HG02938 (cell line): ENCODE results near the gene FAM114A2.
A peak's percentile ranks its signal among the peaks of the same experiment; 100 is the strongest.
"Not testable (repeated sequence)": the region's sequence is repeated elsewhere in the genome, so short reads cannot be mapped to it uniquely, and the experiment has no call there.

Experiments used
- ATAC-seq: cut with Tn5 transposase; IDR thresholded peaks from one replicate; pipeline ENCODE4 v1.9.1; 2021; ENCODE audit warnings: mild to moderate bottlenecking, moderate library complexity; ENCODE audit not compliant: unreplicated experiment

The FAM114A2 gene

DNA sequence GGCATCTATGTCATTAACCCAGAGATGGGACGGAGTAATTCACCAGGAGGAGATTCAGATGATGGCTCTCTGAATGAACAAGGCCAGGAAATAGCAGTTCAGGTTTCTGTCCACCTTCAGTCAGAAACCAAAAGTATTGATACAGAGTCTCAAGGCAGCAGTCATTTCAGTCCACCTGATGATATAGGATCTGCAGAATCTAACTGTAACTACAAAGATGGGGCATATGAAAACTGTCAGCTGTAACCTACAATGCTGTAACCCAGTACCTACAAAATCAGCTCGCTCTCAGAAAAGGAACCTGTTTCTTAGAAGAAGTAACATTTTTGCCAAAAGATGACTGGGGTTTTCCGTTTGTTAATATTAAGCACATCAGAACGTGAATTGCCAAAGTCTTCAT is 14.8 kb upstream of the FAM114A2 start:
- ATAC-seq = no peak

DNA sequence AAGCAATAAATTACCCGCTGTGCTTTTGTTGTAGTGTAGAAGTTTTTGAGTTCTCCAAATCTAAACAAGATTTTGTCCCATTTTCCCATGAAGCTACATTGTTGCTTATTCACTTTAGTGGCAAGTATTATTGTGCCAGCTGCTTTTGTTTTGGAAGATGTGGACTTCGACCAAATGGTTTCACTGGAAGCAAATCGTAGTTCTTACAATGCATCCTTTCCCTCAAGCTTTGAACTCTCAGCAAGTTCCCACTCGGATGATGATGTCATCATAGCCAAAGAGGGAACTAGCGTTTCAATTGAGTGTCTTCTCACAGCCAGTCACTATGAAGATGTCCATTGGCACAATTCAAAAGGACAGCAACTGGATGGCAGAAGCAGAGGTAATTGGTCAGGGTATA is 10.9 kb upstream of the FAM114A2 start:
- ATAC-seq = no peak

DNA sequence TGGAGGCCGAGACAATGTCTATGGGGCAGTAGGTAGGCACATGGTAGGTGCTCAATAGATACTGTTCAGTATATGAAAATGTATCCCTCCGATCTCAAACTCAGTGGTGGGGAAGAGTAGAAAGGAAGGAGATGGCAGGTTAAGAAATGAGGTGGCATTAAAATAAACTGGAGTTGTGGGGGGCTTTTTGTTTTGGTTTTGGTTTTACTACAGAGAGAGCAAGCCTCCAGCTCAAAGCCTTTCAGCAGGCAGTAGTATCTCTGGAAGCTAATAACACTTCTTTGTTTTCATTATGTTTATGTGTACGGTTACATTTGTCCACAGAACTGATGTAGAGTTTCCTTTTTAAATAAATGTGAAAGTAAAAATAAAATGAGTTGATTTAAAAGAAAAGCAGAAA is 8.6 kb upstream of the FAM114A2 start:
- peak; percentile 77 for ATAC-seq

DNA sequence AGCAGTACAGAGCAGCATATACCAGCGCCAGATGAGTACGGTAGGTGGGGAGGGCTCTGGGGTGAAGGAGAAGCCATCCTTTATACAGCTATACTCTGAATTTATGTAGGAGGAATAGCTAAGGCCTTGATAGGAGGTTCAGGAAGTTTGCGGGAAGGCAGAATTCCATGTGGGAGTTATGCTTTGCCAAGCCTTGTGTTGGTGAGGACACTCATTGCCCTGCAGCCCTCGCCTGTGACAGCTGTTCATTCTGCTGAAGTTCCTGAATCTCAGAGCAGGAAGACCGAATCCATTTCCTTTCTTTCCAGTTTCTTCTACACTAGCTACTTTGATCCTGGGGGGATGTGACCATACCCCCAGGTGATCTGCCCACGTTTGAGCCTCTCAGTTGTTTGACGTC is 7.8 kb upstream of the FAM114A2 start:
- no peak for ATAC-seq

DNA sequence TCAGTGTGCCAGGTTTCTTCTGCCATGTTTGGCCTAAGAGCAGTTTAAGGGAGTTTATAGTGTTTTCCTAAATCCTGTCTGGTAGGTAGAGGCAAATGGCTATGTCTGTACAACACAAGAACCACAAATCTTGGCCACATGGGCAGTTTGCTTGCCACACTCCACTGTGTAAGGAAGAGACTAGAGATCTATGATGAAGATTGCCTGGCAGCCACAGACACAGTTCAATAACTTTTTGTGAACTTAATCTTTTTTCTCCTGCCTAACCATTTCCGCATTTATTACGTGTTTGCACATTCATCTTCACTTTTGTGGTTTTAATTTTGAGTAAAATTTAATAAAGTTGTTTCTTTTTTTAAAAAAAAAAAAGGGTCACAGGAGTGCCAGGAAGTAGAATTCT is 5.9 kb upstream of the FAM114A2 start:
- no peak for ATAC-seq

DNA sequence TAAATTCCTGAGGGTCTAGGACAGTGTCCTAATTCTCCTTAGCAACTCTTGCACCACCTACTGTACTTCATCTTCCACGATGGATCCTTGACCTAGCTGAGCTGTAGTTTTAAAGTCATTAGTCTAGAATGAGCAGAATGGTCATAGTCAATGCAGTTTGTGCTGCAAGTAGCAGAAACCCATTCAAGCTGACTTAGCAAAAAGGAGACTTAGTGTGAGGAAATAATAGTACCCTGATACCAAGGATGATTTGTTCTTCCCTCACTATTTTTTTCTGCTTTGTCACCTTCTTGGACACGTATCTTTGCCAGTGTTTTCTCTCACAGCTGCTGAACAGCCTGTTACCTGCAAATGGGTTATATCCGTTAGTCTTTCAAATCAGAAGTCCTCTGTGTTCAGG is 5.4 kb upstream of the FAM114A2 start:
- ATAC-seq = no peak

DNA sequence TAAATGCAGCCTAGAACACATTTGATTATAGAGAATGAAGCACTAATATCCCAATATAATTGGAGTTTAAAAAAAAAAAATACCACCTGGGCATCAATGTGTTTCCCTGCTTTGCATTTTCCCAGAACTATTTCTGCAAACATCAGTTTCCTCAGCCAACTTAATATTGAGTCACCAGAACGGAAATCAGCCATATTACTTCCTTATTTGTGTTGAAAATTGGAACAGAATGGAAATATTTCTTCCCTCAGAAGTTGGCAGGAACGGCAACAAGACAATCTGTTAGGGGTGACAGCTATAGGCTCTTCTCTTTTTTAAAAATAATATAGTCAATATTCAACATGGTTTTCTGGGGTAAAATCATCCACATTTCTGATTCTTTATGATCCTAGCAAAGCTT is 4.1 kb upstream of the FAM114A2 start:
- no peak for ATAC-seq

DNA sequence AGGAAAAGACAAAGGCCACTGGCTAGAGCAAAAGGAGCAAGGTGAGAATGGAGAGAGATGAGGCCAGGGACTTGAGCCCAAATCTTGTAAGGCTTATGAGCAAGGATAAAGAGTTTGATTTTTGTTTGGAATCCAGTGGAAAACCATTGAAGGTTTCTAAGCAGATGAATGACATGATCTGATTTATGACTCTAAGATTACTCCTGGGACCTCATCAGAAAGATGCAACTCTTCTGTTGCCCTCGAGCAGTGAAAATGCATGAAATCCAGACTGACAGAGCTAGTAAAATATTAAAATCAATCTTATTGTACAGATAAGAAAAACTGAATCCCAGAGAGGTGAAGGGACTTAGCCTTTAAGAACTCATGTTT is 734 bp upstream of the FAM114A2 start:
- no peak for ATAC-seq

DNA sequence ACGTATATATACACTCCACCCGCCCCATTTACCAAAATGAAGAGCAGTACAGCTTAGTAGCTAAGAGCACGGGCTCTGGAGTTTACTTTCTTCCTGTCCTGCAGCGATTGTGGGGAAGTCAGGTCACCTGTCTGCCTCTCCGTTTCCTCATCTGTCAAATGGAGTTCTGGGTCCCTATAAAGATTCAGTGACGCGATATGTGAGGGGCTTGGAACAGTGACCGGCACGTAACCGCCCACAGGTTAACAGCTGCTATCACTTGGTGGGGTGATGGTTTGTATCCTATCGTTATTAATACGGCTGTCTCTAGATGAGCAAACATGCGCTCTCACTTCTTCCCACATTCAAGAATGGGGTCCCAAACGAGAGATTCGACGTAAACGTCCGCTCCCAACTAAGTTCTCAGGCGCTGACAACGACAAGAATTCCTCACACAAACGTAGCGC is 426 bp downstream of the FAM114A2 start:
- peak; percentile 59 for ATAC-seq

DNA sequence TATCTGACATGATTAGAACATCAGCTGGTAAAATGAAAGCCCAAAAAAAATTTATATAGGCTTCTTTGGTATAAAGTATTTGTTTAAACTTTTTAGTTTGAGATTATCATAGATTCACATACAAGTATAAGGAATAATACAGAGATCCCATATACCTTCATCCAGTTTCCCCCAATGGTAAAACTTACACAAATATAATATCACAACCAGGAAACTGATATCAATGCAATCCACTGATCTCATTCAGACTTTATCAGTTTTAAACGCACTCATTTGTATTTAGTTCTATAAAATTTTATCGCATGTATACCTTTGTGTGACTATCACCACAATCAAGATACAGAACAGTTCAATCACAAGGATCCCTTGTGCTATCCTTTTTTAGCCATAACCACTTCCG is 3.8 kb downstream of the FAM114A2 start:
- no peak for ATAC-seq

DNA sequence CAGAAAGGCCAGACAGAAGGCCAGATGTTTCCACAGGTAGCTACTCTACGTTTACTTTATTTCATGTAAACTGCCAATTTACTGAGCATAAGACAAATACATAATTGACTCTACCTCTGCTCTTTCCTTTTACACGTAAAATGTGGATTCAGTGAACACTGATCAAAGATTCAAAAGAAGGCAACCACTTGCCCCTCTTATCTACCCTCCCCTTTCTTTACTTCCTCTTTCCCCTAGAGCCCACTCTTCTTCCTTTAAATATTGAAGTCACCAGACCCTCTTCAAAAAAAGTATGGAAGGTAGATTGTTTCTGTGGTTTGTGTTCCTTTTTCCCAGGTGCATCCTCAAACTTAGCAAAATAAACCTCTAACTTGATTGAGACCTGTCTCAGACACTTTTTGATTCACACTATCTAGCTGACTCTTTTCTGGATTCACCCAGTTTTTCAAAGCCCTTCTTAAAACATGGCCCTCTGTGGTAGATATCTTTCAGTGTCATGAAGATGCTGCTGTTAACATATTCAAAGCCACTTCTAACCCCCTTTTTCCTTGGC is 6.7 kb downstream of the FAM114A2 start:
- ATAC-seq = no peak

DNA sequence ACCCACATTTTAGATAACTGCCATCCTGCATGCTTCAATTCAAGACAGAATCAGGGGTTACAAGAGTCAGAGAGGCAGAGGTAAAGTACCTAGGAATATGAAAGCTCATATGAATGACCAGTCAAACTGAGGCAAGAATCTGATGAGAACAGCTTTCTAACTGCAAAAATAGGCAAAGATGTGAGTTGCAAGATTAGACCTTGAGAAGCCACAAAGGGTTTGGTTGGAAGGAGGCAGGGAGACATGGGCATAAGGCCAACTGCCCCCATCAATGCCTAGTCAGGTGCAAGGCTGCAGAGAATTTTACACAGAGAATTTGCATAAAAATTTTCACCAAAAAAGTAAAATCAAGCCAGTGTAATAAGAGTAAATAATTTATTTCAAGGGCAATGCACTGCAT is 12.8 kb downstream of the FAM114A2 start:
- ATAC-seq = no peak

DNA sequence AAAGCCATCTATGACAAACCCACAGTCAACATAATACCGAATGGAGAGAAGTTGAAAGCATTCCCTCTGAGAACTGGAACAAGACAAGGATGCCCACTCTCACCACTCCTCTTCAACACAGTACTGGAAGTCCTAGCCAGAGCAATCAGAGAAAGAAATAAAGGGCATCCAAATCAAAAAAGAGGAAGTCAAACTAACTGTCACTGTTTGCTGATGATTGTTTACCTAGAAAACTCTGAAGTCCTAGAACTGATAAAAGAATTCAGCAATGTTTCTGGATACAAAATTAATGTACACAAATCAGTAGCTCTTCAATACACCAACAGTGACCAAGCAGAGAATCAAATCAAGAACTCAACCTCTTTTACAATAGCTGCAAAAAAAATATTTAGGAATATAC is 19.8 kb downstream of the FAM114A2 start:
- not testable (repeated sequence) for ATAC-seq

DNA sequence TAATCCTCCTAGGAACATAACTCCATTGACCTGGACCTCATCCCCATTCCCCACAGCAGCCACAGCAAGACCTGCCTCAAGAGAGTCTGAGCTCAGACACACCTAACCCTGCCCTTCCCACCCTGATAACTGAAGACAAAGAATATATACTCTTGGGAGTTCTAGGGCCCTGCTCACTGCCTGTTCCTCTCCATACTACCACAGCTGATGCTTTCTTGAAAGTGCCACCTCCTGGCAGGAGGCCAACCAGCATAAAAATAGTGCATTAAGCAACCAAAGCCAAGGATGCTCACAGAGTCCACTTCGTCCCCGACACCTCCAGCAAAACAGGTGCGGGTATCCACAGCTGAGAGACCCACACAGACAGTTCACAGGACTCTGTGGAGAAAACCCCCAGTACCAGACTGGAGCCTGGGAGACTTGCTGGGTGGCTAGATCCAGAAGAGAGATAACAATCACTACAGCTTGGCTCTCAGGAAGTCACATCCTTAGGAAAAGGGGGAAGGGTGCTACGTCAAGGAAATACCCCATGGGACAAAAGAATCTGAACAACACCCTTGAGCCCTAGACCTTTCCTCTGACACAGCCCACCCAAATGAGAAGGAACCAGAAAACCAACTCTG is 23.5 kb downstream of the FAM114A2 start:
- ATAC-seq = no peak

DNA sequence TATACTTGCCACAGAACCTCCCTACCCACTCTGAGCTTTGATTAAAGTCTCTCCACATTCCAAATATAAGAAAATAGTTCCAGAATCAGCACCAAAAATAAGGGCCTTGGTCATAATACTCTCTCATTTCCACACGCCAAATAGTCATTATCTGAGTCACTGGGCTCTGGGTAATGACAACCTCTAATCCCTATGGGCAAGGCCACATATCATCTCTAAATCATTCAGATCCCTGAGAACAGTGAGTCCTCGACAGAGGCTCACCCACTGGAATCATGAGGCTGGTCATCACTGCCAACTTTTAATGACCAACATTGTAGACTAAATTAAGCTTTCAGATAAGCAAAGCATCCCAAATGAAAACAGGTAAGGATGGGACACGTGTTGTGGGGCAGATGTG is 28.1 kb downstream of the FAM114A2 start:
- no peak for ATAC-seq

DNA sequence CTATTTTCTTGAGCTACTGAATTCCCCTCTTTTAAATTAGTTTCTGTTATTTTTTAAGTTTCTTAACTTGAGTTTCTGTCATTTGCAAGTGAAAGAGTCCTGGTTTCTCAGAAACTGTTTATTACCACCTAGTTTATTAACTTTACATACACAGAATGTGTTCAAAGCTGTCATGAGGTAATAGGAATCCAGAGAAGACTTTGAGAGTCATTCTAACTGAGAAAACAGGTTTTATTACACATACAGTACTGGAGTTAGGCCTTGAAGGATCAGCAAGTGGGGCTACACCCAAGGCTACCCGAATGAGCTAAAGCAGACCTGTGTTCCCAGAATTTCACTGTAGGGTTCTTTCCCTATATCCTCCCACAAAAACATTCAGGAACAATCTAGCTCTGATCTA is 33.1 kb downstream of the FAM114A2 start:
- no peak for ATAC-seq

DNA sequence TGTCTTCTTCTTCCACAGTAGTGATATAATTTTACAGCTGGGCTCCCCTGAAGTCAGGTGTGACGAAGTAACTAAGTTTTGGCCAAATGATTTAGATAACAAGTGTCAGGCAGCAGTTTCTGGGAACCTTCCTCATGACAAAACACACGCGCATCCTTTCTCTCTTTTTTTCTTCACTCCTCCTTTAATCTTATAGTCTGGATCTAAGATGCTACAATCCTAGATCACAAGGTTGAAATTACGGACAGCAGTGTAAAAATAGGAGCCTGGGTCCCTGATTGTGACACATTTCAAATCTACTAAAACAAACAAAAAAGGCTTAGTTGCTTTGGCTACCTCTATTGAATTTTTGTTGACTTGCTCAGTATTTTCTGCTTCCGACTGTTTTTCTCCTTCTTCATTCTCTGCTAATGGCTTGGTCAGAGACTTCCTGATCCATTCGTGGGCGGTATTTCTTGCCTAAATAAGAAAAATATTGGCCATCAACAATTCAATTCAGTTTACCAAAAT is 36.1 kb downstream of the FAM114A2 start:
- ATAC-seq = no peak

DNA sequence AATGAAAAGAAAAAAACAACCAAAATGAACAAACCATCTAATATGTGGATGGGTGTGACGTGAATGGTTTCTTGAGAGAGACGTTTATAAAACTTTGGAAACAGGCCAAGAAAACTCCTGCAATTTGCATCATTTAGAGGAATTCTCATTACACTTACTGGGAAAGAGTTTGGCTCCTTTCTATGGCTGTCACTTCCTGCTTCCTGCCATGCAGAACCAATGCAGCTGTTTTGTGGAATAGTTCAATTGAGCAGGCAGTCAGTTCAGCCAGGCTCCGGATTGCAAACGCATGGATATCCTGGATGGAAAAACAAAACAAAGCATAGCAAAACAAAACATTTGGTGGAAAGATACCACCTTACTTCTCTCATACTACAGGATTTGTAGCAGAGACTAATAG is 36.6 kb downstream of the FAM114A2 start:
- no peak for ATAC-seq

DNA sequence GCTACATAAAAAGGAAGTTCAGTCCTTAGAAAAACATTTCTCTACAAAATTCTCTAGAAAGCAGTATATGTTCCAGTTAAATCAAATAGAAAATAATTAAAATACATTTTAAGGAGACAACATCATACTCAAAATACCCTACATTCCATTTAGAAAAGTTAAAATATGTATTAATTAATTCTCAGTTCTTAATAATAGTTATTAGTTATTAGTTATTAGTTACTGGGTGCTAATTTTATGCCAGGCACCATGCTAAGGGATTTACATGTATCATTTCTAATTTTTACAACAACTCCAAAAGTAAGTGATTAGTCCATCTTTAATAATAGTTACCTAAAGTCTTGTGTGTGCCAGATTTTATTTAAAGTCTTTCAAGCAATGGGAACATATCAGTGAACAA is 38.0 kb downstream of the FAM114A2 start:
- ATAC-seq = no peak

DNA sequence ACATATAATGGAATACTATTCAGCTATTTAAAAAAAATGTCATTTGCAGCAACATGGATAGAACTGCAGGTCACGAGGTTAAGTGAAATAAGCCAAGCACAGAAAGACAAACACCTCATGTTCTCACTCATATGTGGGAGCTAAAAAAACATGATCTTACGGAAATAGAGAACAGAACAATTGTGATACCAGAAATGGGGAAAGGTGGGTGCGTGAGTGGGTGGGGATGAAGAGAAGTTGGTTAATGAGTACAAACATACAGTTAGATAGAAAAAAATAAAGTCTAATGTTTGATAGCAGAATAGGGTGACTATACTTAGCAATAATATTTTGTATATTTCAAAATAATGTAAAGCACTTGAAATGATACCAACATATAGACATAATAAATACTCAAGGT is 38.7 kb downstream of the FAM114A2 start:
- no peak for ATAC-seq

DNA sequence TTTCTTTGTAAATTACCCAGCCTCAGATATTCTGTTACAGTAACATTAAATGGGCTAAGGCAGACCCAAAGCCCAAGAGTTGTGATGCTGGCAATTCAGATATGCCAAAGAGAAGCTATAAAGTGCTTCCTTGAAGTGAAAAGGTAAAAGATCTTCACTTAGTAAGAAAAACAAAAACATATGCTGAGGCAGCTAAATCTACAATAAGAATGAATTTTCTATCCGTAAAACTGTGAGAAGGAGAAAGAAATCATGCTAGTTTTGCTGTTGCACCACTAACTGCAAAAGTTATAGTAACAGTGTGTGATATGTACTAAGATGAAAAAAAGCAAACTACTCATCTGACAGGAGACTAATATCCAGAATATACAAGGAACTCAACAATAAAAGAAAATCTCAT is 39.9 kb downstream of the FAM114A2 start:
- ATAC-seq = no peak

DNA sequence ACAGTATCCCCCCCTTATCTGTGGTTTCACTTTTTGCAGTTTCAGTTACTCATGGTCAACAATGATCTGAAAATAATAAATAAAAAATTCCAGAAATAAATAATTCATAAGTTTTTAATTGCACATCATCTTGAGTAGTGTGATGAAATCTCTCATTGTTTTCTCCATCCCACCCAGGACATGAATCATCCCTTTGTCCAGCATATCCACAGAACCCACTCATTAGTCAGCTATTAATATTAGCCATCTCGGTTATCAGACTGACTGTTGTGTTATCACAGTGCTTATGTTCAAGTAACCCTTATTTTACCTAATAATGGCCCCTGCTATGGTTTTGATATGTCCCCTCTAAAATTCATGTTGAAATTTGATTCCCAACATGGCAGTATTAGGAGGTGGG is 40.7 kb downstream of the FAM114A2 start:
- ATAC-seq = no peak

DNA sequence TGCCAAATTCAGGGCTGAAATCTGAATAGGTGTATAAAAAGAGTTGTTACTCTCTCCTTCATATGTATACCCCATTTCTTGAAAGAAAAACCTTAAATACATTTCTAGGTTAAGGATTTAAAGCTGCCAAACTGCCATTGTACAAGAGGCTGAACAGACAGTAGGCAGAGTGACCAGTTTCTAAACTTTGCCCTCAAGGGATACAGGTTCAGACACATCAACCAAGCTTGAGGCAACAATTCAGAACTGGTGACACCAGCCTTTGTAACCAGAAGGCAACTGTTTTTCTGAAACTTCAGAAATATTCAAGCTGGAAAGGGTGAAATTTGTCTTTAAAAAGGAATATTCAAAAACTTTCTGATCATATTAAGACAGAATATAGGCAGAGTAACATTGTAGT is 47.5 kb downstream of the FAM114A2 start:
- ATAC-seq = no peak
